ENCODE results near the gene TMEM134.

- TF ChIP-seq SIN3A (IDR thresholded peaks at IDR 0.05; ENCODE audit: borderline replicate concordance, insufficient read depth, low read length) (no peak), TAF1 (IDR thresholded peaks at IDR 0.05; ENCODE audit: borderline replicate concordance, insufficient read depth, low read length) (no peak), POLR2AphosphoS5 (IDR thresholded peaks at IDR 0.05; ENCODE audit: low read depth, low read length) (no peak)
Measured at GRCh38 chr11:67417425-67417824, 51.6 kb downstream of the TMEM134 start.
